A673 (cell line): Measurements from ENCODE around the gene SDR9C7.

Experiments used
- EZH2 ChIP-seq: fragments of 200-600 bp; sonication (generic); IDR thresholded peaks from 2 replicates; pipeline ENCODE4 v1.6.1; 2017; ENCODE audit warnings: borderline replicate concordance, low read depth, mild to moderate bottlenecking, mixed read lengths, antibody characterized with exemption, low read length; ENCODE audit not compliant: poor library complexity, severe bottlenecking
- TF ChIP-seq, protein P1 (sequence below): fragments of 300-800, 200-600 bp; sonication (generic); conservative IDR thresholded peaks from 2 replicates; pipeline ENCODE4 v1.5.1; 2017; ENCODE audit warnings: low read depth, mild to moderate bottlenecking, antibody characterized with exemption, low read length, moderate library complexity, mixed read lengths

DNA sequence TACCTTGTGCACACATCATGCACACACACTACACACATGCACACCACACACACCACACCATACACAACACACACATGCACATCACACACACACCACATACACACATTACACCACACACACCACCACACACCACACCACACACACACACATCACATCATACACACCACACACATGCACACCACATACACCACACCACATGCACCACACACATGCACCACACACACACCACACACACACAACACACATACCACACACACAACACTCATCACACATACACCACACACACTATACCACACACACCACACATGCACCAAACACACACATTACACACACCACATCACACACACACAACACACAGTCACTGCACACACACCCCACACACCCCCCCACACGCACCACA is 38.1 kb downstream of the SDR9C7 start:
- TF ChIP-seq, protein P1, sequence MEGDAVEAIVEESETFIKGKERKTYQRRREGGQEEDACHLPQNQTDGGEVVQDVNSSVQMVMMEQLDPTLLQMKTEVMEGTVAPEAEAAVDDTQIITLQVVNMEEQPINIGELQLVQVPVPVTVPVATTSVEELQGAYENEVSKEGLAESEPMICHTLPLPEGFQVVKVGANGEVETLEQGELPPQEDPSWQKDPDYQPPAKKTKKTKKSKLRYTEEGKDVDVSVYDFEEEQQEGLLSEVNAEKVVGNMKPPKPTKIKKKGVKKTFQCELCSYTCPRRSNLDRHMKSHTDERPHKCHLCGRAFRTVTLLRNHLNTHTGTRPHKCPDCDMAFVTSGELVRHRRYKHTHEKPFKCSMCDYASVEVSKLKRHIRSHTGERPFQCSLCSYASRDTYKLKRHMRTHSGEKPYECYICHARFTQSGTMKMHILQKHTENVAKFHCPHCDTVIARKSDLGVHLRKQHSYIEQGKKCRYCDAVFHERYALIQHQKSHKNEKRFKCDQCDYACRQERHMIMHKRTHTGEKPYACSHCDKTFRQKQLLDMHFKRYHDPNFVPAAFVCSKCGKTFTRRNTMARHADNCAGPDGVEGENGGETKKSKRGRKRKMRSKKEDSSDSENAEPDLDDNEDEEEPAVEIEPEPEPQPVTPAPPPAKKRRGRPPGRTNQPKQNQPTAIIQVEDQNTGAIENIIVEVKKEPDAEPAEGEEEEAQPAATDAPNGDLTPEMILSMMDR: no peak
- no peak for TF ChIP-seq EZH2
